Sigmoid colon (tissue), 4 donors: ENCODE data around the gene SIGLEC12.

ENCODE experiments used
- CTCF ChIP-seq, 4 experiments: fragments of 450-650 bp in 3 of 4; fragments of 200-600 bp in 1 of 4; IDR thresholded peaks; one replicate each; pipeline ENCODE4 v1.5.1; 2016 to 2019; ENCODE audit warnings: antibody characterized with exemption in 4 of 4, mild to moderate bottlenecking in 3 of 4, moderate library complexity in 2 of 4
- EP300 ChIP-seq, 4 donors: sonication (generic); formaldehyde crosslinking; IDR thresholded peaks; one replicate each; pipeline ENCODE4 v1.6.1; 2017; ENCODE audit warnings: antibody characterized with exemption in 4 of 4
- POLR2A ChIP-seq, 2 donors: fragments of 450-650 bp; IDR thresholded peaks; one replicate each; pipeline ENCODE4 v1.6.1; 2016; ENCODE audit warnings: antibody characterized with exemption in 2 of 2, mild to moderate bottlenecking in 2 of 2, moderate library complexity in 2 of 2
- POLR2AphosphoS5 ChIP-seq, 4 donors: sonication (generic); formaldehyde crosslinking; IDR thresholded peaks; one replicate each; pipeline ENCODE4 v1.6.1; 2017; ENCODE audit warnings: antibody characterized with exemption in 4 of 4

GRCh38 chr19:51503286-51503817, 1.8 kb upstream of the SIGLEC12 start:
- TF ChIP-seq CTCF (IDR thresholded peaks at IDR 0.05) = no peak
- no peak for TF ChIP-seq POLR2AphosphoS5 (IDR thresholded peaks at IDR 0.05)
- no peak for TF ChIP-seq EP300 (IDR thresholded peaks at IDR 0.05)
- no peak for TF ChIP-seq POLR2A (IDR thresholded peaks at IDR 0.05)
